Measurements from ENCODE around the gene SHTN1.

SHTN1 gene

DNA sequence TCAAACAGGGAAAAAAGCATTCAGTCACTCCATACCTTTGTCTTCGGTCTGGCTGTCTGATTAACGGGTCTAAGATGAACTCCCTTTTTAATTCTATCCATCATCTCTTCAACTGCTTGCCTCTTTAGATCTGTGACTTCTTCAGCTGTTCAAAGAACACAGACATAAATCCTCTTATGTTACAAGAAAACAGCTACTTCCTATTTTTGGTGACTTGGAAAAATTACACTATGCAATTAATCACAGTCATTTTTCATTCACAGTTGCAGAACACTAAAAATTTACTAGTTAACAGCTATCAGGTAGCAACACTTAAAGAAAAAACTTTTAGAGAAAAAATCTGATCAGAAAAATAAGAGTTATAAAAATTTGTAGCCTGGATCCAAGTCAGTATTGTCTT is 89.6 kb downstream of the SHTN1 start:
- Mint-ChIP-seq H3K36me3 (no peaks in the 10 kb centered on the region), H3K9me3 (no peaks in the 10 kb centered on the region), H3K4me1 (no peaks in the 10 kb centered on the region), H3K27me3 (no peaks in the 10 kb centered on the region), H3K27ac (no peak overlapping the region), H3K4me3 (no peak overlapping the region)
- CTCF ChIA-PET, result interaction anchor here (0.6 kb wide), 1 partner anchor 12 kb away, joined by 5 read pairs; no protein-coding TSS in a partner anchor
- DNase-seq, result no peak

GRCh38 chr10:116913695-116914094 is 91.3 kb downstream of the SHTN1 start:
- Mint-ChIP-seq H3K27ac (no peak overlapping the region), H3K4me1 (no peaks in the 10 kb centered on the region), H3K9me3 (no peaks in the 10 kb centered on the region), H3K36me3 (no peaks in the 10 kb centered on the region), H3K27me3 (no peaks in the 10 kb centered on the region), H3K4me3 (no peak overlapping the region)
- no peak for DNase-seq
- CTCF ChIA-PET, result no interaction called here

- CTCF ChIA-PET, result no interaction called here
- Mint-ChIP-seq H3K9me3 (no peaks in the 10 kb centered on the region), H3K4me3 (no peak overlapping the region), H3K36me3 (no peaks in the 10 kb centered on the region), H3K27ac (no peak overlapping the region), H3K27me3 (no peaks in the 10 kb centered on the region), H3K4me1 (no peaks in the 10 kb centered on the region)
- DNase-seq, result no peak
Measured at GRCh38 chr10:116912162-116912561, 92.8 kb downstream of the SHTN1 start.

DNA sequence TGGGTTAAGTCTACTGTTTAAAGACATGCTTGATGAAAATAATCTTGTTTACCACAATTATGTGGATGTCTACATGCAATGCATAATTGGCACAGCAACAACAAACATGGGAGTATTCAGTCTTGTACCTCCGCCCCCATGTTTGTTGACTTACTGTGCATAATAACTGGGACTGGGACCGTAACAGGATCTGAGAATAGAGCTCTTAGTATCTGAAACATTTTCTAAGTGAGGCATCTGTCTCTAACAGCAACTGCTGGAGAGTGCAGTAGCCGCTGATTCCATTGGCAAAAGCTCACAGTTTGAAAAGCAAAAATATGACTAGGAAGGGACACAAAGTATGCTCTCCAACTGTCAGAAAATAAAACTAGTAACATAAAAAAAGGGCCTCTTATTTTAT is 94.1 kb downstream of the SHTN1 start:
- Mint-ChIP-seq H3K4me3 (no peak overlapping the region), H3K27me3 (no peaks in the 10 kb centered on the region), H3K36me3 (no peaks in the 10 kb centered on the region), H3K4me1 (no peaks in the 10 kb centered on the region), H3K27ac (no peak overlapping the region), H3K9me3 (no peaks in the 10 kb centered on the region)
- DNase-seq, result no peak
- CTCF ChIA-PET, result no interaction called here

DNA sequence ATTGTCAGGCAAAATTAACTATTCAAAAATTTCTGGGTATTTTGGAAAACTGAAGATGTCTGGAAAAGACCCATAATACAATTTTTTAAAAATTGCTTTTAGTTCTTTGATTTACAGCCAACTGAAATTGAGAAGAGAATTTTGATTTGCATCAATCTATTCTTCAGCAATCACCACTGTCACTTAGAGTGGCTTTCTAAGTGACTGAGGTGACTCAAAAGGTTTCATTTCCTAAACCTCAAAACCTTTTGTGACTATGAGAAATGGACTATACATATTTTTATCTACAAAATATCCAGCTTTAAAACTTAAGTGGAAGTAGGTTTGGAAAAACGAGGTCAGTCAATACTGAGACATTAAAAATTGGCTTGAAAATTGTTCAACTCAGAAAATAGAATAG is 95.7 kb downstream of the SHTN1 start:
- no peak for DNase-seq
- no peaks in the 10 kb centered on the region for H3K4me1 Mint-ChIP-seq
- no peak overlapping the region for H3K4me3 Mint-ChIP-seq
- CTCF ChIA-PET, result no interaction called here
- H3K27me3 Mint-ChIP-seq, result no peaks in the 10 kb centered on the region
- H3K9me3 Mint-ChIP-seq, result no peaks in the 10 kb centered on the region
- H3K36me3 Mint-ChIP-seq, result no peaks in the 10 kb centered on the region
- H3K27ac Mint-ChIP-seq, result no peak overlapping the region

DNA sequence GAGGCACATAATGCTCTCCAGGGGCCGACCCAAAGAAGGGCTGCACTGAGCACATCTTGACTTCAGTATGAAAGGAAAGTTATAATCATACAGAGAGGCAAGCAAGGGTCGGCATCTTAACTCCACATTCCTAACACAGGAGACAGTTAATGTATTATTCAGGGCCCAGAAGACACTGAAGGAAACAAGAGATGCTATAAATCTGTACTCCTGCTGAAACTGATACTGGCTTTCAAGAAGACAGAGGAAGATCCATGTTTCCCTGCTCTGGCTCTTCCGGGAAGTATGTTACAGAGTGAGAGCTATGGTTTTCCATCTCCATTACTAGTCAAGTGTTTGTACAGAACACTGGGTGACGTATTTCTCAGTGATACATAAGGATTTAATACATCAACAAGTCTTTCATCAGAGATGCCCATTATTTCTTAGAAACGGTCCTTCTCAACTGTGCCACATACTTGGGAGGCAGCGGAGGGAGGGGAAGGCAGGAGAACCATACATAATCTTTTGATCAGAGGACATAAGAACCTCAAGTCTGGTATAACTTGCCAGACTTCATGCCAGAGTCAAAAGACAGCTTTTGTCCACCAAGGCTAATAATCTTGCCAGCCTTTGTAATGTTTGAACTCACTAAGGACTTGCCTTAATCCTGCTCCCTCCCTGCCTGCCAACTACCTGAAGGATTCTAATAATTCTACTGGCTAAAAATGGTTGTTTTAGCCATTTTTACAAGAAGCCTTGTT is 97.6 kb downstream of the SHTN1 start:
- Mint-ChIP-seq H3K36me3 (no peaks in the 10 kb centered on the region), H3K9me3 (no peaks in the 10 kb centered on the region), H3K4me3 (no peak overlapping the region), H3K27ac (no peak overlapping the region), H3K27me3 (no peaks in the 10 kb centered on the region), H3K4me1 (no peaks in the 10 kb centered on the region)
- CTCF ChIA-PET, result no interaction called here
- DNase-seq, result no peak

- H3K36me3 Mint-ChIP-seq, result no peaks in the 10 kb centered on the region
Measured at GRCh38 chr10:116905845-116906210, 99.2 kb downstream of the SHTN1 start.

DNA sequence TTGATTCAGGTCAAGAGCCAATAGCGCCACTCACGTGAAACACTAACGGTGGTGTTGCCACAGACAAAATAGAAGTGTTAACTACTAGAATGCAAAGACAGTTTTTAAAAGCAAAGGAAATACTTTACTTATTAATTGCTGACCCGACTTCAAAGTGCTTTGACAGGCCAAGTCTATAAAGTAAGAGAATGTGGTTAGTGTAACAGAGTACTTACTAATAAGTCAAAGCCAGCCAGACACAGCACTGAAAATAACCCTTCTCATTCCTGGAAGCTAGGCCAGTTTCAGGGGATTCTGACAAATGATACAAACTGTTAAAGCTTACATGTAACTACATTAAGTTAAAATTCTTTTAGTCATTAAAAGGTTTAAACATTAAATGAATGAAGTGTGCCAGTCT is 105.4 kb downstream of the SHTN1 start:
- CTCF ChIA-PET, result interaction anchor here (0.7 to 1.5 kb wide), 2 partner anchors 103 to 242 kb away, joined by 3 to 4 read pairs; no protein-coding TSS in a partner anchor
- Mint-ChIP-seq H3K4me1 (no peaks in the 10 kb centered on the region), H3K27me3 (no peaks in the 10 kb centered on the region), H3K27ac (no peak overlapping the region), H3K36me3 (no peaks in the 10 kb centered on the region), H3K4me3 (no peak overlapping the region), H3K9me3 (no peaks in the 10 kb centered on the region)
- no peak for DNase-seq

More at GRCh38 chr10:116905845-116906210, 99.2 kb downstream of the SHTN1 start:
- CTCF ChIA-PET, result no interaction called here
- no peak overlapping the region for H3K4me3 Mint-ChIP-seq
- H3K27ac Mint-ChIP-seq, result no peak overlapping the region
- H3K27me3 Mint-ChIP-seq, result no peaks in the 10 kb centered on the region
- H3K9me3 Mint-ChIP-seq, result no peaks in the 10 kb centered on the region
- no peak for DNase-seq
- H3K4me1 Mint-ChIP-seq, result no peaks in the 10 kb centered on the region

GRCh38 chr10:116893686-116894037 is 111.3 kb downstream of the SHTN1 start:
- H3K4me1 Mint-ChIP-seq, result no peaks in the 10 kb centered on the region
- CTCF ChIA-PET, result no interaction called here
- no peak for DNase-seq

DNA sequence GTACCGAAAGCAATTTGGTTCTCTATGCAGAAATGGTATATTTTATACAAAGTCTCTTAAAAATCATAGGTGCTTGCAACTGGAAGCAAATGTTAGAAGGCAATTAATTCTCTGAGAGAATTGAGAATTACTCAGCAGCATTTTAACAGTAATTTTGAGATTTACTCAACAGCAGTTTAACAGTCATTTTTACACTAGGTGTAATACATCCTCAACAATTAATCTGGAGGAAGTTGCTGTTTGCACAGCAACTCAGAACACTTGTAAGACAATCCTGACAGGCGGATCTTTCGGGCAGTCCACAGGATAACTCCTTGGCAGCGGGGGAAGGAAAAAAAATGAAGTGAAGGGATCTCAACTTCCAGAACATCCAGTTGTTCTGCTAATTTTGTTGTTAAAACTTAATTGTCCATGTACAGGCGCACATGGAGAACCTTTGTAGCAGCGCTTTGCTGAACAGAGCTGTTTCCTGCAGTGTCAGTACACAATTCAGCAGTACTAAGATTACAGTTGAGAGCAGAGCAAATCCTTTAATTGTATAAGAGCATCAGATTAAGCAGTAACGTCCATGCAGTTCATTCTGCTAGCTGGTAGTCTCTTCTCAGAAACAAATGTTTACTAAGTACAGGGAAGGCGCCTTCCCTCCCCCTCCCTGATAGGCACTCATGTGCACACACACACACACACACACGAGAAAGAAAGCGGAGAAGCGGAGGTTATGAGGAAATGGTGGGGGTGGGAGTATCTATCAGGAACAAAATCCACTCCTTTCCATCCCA is 111.9 kb downstream of the SHTN1 start:
- no peaks in the 10 kb centered on the region for H3K36me3 Mint-ChIP-seq
- H3K27me3 Mint-ChIP-seq, result peaks cover 7% of the 10 kb centered on the region
- H3K4me1 Mint-ChIP-seq, result no peaks in the 10 kb centered on the region
- no peak overlapping the region for H3K27ac Mint-ChIP-seq
- CTCF ChIA-PET, result no interaction called here
- H3K4me3 Mint-ChIP-seq, result no peak overlapping the region
- H3K9me3 Mint-ChIP-seq, result no peaks in the 10 kb centered on the region
- DNase-seq, result no peak

More at GRCh38 chr10:116893686-116894037, 111.3 kb downstream of the SHTN1 start:
- H3K9me3 Mint-ChIP-seq, result no peaks in the 10 kb centered on the region
- no peak overlapping the region for H3K27ac Mint-ChIP-seq
- H3K36me3 Mint-ChIP-seq, result no peaks in the 10 kb centered on the region
- peaks cover 7% of the 10 kb centered on the region for H3K27me3 Mint-ChIP-seq
- no peak overlapping the region for H3K4me3 Mint-ChIP-seq

GRCh38 chr10:116891208-116891607 is 113.8 kb downstream of the SHTN1 start:
- CTCF ChIA-PET, result no interaction called here
- Mint-ChIP-seq H3K4me1 (no peaks in the 10 kb centered on the region), H3K9me3 (no peaks in the 10 kb centered on the region), H3K4me3 (no peak overlapping the region), H3K36me3 (no peaks in the 10 kb centered on the region), H3K27ac (no peak overlapping the region), H3K27me3 (peaks cover 11% of the 10 kb centered on the region)
- no peak for DNase-seq

DNA sequence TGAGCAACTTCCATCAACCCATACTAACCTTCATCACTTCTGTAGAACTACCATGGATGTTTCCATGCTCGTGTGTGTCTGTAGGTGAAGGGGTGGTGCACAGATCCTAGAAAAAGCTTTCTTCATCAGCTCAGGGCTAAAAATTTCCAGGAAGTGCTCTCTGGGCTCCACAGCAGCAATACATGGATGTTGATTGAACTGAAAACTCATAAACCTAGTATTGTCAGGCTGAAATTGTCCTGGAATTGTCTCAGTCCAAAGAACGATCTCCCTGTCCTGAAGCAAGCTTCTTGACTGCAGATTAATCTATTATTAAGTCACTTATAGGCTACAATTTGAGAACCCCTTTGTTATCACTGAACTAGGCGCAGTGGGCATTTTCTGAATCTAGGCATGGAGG is 115.9 kb downstream of the SHTN1 start:
- Mint-ChIP-seq H3K9me3 (no peaks in the 10 kb centered on the region), H3K27me3 (peaks cover 11% of the 10 kb centered on the region), H3K27ac (no peak overlapping the region), H3K4me1 (no peaks in the 10 kb centered on the region), H3K36me3 (no peaks in the 10 kb centered on the region), H3K4me3 (no peak overlapping the region)
- DNase-seq, result no peak
- CTCF ChIA-PET, result no interaction called here

DNA sequence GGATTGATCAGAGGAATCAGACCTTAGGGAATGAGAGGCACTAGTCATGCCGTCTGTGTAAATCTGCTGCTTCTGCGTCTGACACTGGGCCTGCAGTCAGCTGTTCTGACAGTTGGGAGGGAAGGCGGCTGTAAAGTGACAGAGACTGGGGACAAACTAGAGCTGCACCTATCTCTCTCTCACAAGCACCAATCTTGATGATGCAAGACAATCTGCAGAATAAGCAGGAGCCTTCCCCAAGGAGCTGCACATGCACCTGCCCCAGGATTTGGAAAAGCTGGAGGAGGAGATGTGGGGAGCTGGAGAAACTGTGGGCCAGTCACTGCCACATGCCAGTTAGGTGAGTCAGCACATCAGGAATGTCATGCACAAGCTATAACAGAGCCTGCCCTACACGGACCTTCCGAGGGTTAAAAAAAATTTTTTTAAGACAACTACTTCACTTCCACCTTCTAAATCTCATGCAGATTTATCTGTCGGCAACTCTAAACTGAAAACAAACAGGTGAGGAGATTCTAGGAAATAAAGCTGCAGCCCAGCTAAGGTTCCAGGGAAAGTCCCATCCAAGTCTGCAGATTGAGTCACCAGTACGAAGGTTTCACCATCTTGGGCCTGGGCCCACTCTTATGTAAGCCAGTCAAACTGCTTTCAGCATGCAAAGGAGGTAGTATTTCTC is 116.5 kb downstream of the SHTN1 start:
- no peaks in the 10 kb centered on the region for H3K36me3 Mint-ChIP-seq
- H3K27me3 Mint-ChIP-seq, result peaks cover 11% of the 10 kb centered on the region
- no peak overlapping the region for H3K27ac Mint-ChIP-seq
- CTCF ChIA-PET, result no interaction called here
- H3K9me3 Mint-ChIP-seq, result no peaks in the 10 kb centered on the region
- DNase-seq, result no peak
- no peak overlapping the region for H3K4me3 Mint-ChIP-seq
- H3K4me1 Mint-ChIP-seq, result no peaks in the 10 kb centered on the region

DNA sequence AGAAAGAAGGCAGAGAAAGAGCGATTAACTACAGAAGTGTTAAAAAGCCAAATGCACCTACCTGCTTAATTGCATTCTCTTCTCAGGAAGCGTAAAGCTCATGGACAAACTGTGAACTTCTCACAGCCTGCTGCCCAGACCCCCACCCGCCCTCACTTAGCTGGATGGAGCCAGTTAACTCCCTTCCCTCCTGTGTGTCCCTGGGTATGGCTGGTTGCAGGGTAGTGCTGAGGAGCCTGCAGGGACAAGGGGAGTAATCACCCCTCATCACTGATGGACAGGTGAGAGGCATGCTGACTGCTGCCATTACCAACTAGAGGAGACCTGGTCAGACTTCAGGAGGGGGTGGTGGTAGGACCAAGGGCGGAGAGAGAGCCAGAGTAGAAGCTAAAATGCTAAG is 118.2 kb downstream of the SHTN1 start:
- no peaks in the 10 kb centered on the region for H3K36me3 Mint-ChIP-seq
- no peaks in the 10 kb centered on the region for H3K9me3 Mint-ChIP-seq
- H3K27me3 Mint-ChIP-seq, result peaks cover 7% of the 10 kb centered on the region
- CTCF ChIA-PET, result no interaction called here
- no peak for DNase-seq
- no peaks in the 10 kb centered on the region for H3K4me1 Mint-ChIP-seq
- no peak overlapping the region for H3K27ac Mint-ChIP-seq
- H3K4me3 Mint-ChIP-seq, result no peak overlapping the region

DNA sequence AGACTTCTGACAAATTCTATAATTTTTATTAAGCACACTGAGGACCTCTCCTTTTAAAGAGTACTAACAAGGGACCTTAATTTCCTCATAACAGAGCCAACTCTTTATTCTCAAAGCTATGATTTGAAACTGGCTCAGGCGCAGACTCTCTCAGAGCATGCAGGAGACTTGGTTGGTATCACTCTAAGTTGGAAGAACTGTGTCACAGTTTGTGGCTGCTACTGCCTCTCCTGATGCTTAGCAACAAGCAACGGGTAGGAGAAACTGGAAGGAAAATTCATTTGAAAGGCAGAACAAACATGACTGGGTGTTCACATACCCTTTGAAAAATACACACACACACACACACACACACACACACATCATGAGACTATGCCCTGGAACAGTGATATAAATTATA is 122.3 kb downstream of the SHTN1 start:
- Mint-ChIP-seq H3K4me3 (no peak overlapping the region), H3K27ac (no peak overlapping the region), H3K36me3 (no peaks in the 10 kb centered on the region), H3K9me3 (no peaks in the 10 kb centered on the region), H3K4me1 (no peaks in the 10 kb centered on the region), H3K27me3 (peaks cover 4% of the 10 kb centered on the region)
- CTCF ChIA-PET, result no interaction called here
- no peak for DNase-seq
